Neural cell (in vitro differentiated cells): ENCODE results near the gene PLXNA4.

ENCODE experiments used
- CTCF ChIP-seq: fragments of 450-650 bp; IDR thresholded peaks from 2 replicates; pipeline ENCODE4 v1.5.1; 2014; ENCODE audit warnings: antibody characterized with exemption, mild to moderate bottlenecking, moderate library complexity; ENCODE audit not compliant: poor library complexity, severe bottlenecking
- EP300 ChIP-seq: fragments of 450-650 bp; conservative IDR thresholded peaks from 2 replicates; pipeline ENCODE4 v1.6.1; 2014; ENCODE audit warnings: antibody characterized with exemption, mild to moderate bottlenecking, moderate library complexity; ENCODE audit not compliant: poor library complexity, severe bottlenecking
- EZH2 ChIP-seq: fragments of 200-600, 300-800 bp; shearing (Covaris generic), sonication (generic); IDR thresholded peaks from 2 replicates; pipeline ENCODE4 v1.6.1; 2014; ENCODE audit warnings: antibody characterized with exemption, low read length, borderline replicate concordance, mild to moderate bottlenecking; ENCODE audit not compliant: insufficient read depth, poor library complexity, severe bottlenecking
- MXI1 ChIP-seq: fragments of 450-650 bp; conservative IDR thresholded peaks from 2 replicates; pipeline ENCODE4 v1.6.1; 2014; ENCODE audit warnings: antibody characterized with exemption, mild to moderate bottlenecking; ENCODE audit not compliant: poor library complexity, severe bottlenecking
- POLR2AphosphoS5 ChIP-seq: IDR thresholded peaks from 2 replicates; pipeline ENCODE4 v1.6.1; 2012
- RAD21 ChIP-seq: fragments of 450-650 bp; conservative IDR thresholded peaks from 2 replicates; pipeline ENCODE4 v1.6.1; 2014; ENCODE audit warnings: antibody characterized with exemption, mild to moderate bottlenecking, moderate library complexity
- REST ChIP-seq: IDR thresholded peaks from 2 replicates; pipeline ENCODE4 v1.6.1; 2012; ENCODE audit warnings: borderline replicate concordance

- no peak for TF ChIP-seq CTCF
- TF ChIP-seq RAD21, result no peak
- TF ChIP-seq EZH2, result no peak
- no peak for TF ChIP-seq EP300
- TF ChIP-seq REST, result no peak
- no peak for TF ChIP-seq MXI1
- no peak for TF ChIP-seq POLR2AphosphoS5
These were observed 459.9 kb downstream of the PLXNA4 start for GRCh38 chr7:132116369-132116768.
